Sigmoid colon (tissue), 4 donors: Measurements from ENCODE around the gene DAB2.

ENCODE experiments used
- CTCF ChIP-seq, 4 experiments: fragments of 450-650 bp in 3 of 4; fragments of 200-600 bp in 1 of 4; IDR thresholded peaks; one replicate each; pipeline ENCODE4 v1.5.1; 2016 to 2019; ENCODE audit warnings: antibody characterized with exemption in 4 of 4, mild to moderate bottlenecking in 3 of 4, moderate library complexity in 2 of 4
- POLR2AphosphoS5 ChIP-seq, 4 donors: sonication (generic); formaldehyde crosslinking; IDR thresholded peaks; one replicate each; pipeline ENCODE4 v1.6.1; 2017; ENCODE audit warnings: antibody characterized with exemption in 4 of 4

- TF ChIP-seq POLR2AphosphoS5 (IDR thresholded peaks at IDR 0.05) (no peak), CTCF (IDR thresholded peaks at IDR 0.05) (no peak)
Measured at GRCh38 chr5:39433848-39434247, 9.1 kb upstream of the DAB2 start.
